ENCODE measurements around the gene GNG10. TPM values are rescaled to one million over a fixed set of nuclear protein-coding genes. Genes with fewer than 3 reads are reported as not detected.

Gene GNG10
- total and polyA plus RNA-seq, 12 donors: 23.6 to 127 (median 55.5) TPM

DNA sequence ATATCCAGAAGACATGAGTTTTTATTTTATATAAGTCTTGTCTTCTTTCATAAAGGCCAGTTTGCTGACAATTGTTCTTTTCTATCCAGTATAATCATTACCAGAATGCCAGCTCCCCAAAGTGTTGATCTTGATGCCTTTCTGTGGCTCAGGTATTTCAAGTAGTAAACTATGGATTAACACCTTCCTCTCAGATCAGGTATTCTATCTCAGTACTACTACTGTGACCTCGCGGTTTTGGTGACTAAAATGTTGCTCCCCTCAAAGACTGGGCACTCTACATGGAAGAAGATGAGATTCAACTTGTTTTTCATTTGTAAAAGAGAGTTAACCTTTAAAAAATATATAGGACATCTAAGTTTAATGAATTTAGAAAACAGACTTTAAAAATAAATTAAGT is 58.1 kb downstream of the GNG10 start:
- no peaks in the 10 kb centered on the region for H3K27me3 ChIP-seq
- H3K9me3 ChIP-seq (replicated peaks in 1 of 3): no peaks in the 10 kb centered on the region
- intact Hi-C loops (cut with DNase I): no loop called here
- no peak overlapping the region for H3K4me3 ChIP-seq
- 91 to 100% (median 98%) methylated on average over 2 of the region's 2 CpGs for WGBS, 4 donors
- H3K4me1 ChIP-seq (replicated peaks in 1 of 2): no peaks in the 10 kb centered on the region
- no peaks in the 10 kb centered on the region for H3K36me3 ChIP-seq (replicated peaks in 1 of 2)
- no peak overlapping the region for H3K27ac ChIP-seq
- DNase-seq: no peak
- TF ChIP-seq CTCF (IDR thresholded peaks at IDR 0.05) (no peak), POLR2A (IDR thresholded peaks at IDR 0.05) (no peak)

Other genes with a start within 250 kb of the GNG10 start
- gene ECPAS, start 177.2 kb upstream of the GNG10 start, total RNA-seq: 10 to 100 TPM; 51.6 to 99.1 (median 84.6) TPM
- gene ECPAS, start 177.2 kb upstream of the GNG10 start, polyA plus RNA-seq: 10 to 100 TPM; 17.3 to 88.2 (median 21.0) TPM
- gene ZNF483, start 136.4 kb upstream of the GNG10 start, total RNA-seq: 10 to 100 TPM; 10.4 to 25.1 (median 19.0) TPM
- gene ZNF483, start 136.4 kb upstream of the GNG10 start, polyA plus RNA-seq: 1 to 10 TPM; 1.2 to 9.7 (median 3.1) TPM
- 100 to 1,000 TPM in 7 of 9 donors, 10 to 100 TPM in 2; 37.0 to 170 (median 129) TPM for gene PTGR1, start 62.0 kb upstream of the GNG10 start, total RNA-seq
- 100 to 1,000 TPM in 1 of 3 donors, 10 to 100 TPM in 2; 30.7 to 121 (median 42.7) TPM for gene PTGR1, start 62.0 kb upstream of the GNG10 start, polyA plus RNA-seq
- gene DNAJC25, start 30.3 kb upstream of the GNG10 start, total RNA-seq: 10 to 100 TPM; 13.4 to 29.8 (median 16.6) TPM
- gene DNAJC25, start 30.3 kb upstream of the GNG10 start, polyA plus RNA-seq: 10 to 100 TPM in 2 of 3 donors, 1 to 10 TPM in 1; 9.1 to 36.0 (median 10.9) TPM
- 1 to 10 TPM in 7 of 9 donors, under 1 TPM in 2; 0.11 to 8.2 (median 3.4) TPM for gene SHOC1, start 133.3 kb downstream of the GNG10 start, total RNA-seq
- gene SHOC1, start 133.3 kb downstream of the GNG10 start, polyA plus RNA-seq: 1 to 10 TPM in 2 of 3 donors, under 1 TPM in 1; 0.57 to 4.8 (median 3.0) TPM
- gene UGCG, start 235.2 kb downstream of the GNG10 start, total RNA-seq: 100 to 1,000 TPM in 4 of 9 donors, 10 to 100 TPM in 5; 41.4 to 139 (median 95.1) TPM
- gene UGCG, start 235.2 kb downstream of the GNG10 start, polyA plus RNA-seq: 10 to 100 TPM; 48.7 to 95.9 (median 68.9) TPM

Data from adrenal gland (tissue), 12 donors.